ENCODE measurements around the gene CHTOP.

DNA sequence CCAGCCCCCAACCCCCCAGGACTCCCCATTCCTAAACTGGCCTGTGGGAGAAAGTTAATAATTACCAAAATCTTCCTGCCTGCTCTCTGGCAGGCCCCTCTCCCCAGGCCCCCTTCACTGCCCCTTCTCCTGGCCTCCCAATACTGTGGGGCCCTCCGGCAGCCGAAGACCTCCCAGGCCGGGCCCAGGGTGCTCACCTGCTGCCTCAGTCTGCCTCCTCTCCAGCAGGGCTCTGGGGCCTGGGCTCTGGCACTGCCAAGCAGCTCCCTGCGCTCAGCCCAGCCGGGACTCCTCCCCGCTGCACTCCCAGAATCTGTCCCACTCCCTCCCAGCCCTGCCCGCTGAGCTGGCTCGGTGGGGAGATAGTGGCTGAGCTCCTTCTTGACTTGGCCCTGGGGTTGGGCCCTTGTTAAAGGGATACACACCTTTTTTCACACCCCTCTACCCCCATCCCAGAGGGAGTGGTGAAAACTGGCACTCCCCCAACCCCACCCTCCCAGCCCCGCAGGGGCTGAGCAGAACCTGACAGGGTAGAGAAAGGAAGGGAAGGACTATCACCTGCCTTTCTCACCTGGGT is 21.0 kb upstream of the CHTOP start, which contains the start of gene S100A16:
- TF ChIP-seq EZH2 (IDR thresholded peaks at IDR 0.05; ENCODE audit: insufficient read depth, poor library complexity, severe bottlenecking) (no peak), EZH2phosphoT487 (IDR thresholded peaks at IDR 0.05; ENCODE audit: insufficient read depth, low read depth) (no peak)

All from GM23248 (cell line).